ENCODE results near the gene C1S. TPM values are rescaled to one million over a fixed set of nuclear protein-coding genes. Genes with fewer than 3 reads are reported as not detected.

The C1S gene
- total and polyA plus RNA-seq, 2 donors (not counting 3 experiments of a cell fraction or from before 2014, with no cell fraction given): 0.32 to 0.38 TPM

- Histone ChIP-seq H3K9me3 (replicated peaks; ENCODE audit: control insufficient read depth, insufficient read depth, low read length) (no peaks in the 10 kb centered on the region), H3K27me3 (ENCODE audit: control insufficient read depth in 2 of 2, insufficient read depth in 2 of 2, low read length in 2 of 2) (no peaks in the 10 kb centered on the region), H3K4me3 (replicated peaks in 1 of 3; ENCODE audit: insufficient read depth in 1 of 3, low read depth in 1 of 3, low read length in 3 of 3) (peak overlapping the region; percentile 72 to 98 (median 97)), H3K4me2 (ENCODE audit: insufficient read depth, low read length) (peak overlapping the region; percentile 92), H3K4me1 (ENCODE audit: control insufficient read depth, extremely low read depth, insufficient read depth, low read length) (peaks cover 10% of the 10 kb centered on the region), H3K9ac (replicated peaks; ENCODE audit: extremely low read depth, insufficient read depth, low read length) (peak overlapping the region; percentile 74), H2AFZ (ENCODE audit: low read depth, low read length) (peak overlapping the region; percentile 100), H3K36me3 (ENCODE audit: control insufficient read depth in 2 of 2, extremely low read depth in 1 of 2, insufficient read depth in 2 of 2, low read length in 2 of 2) (no peaks in the 10 kb centered on the region), H3K9me1 (replicated peaks; ENCODE audit: control insufficient read depth, extremely low read depth, insufficient read depth, low read length) (no peaks in the 10 kb centered on the region), H3K27ac (ENCODE audit: insufficient read depth, low read depth, low read length) (peak overlapping the region; percentile 64), H3K79me2 (ENCODE audit: control insufficient read depth, insufficient read depth, low read length) (no peaks in the 10 kb centered on the region), H4K20me1 (replicated peaks; ENCODE audit: control insufficient read depth, extremely low read depth, insufficient read depth, low read length) (no peaks in the 10 kb centered on the region)
- DNase-seq (ENCODE audit: low read depth, low spot score) (no peak), FAIRE-seq (no peak)
- dilution Hi-C loops (cut with MboI; ENCODE audit: extremely low pct_ligation_motif_present, low sequenced_read_pairs) (no loop called here), intact Hi-C loops (cut with micrococcal nuclease) (loop anchor here (1.0 to 2.0 kb wide), 6 partner anchors 25 to 171 kb away; partner anchors contain the start of genes C12orf57, C1R, C1RL and EMG1)
- CTCF ChIA-PET: interaction anchor here (0.8 to 1.3 kb wide), 10 partner anchors 8 to 95 kb away, joined by 3 to 7 read pairs (median 4); no protein-coding TSS in a partner anchor
- no TSS peak for BruUV-seq (replicated peaks)
- TF ChIP-seq POLR2AphosphoS5 (IDR thresholded peaks at IDR 0.05; ENCODE audit: insufficient read depth, low read depth, low read length) (no peak), MYC (IDR thresholded peaks at IDR 0.05; ENCODE audit: low read depth, low read length) (no peak), MAX (IDR thresholded peaks at IDR 0.05; ENCODE audit: insufficient read depth, insufficient read length) (no peak), POLR2A (IDR thresholded peaks at IDR 0.05; ENCODE audit: low read depth, low read length) (no peak), EZH2 (IDR thresholded peaks at IDR 0.05; ENCODE audit: borderline replicate concordance, low read depth, low read length, severe bottlenecking) (no peak), GATA2 (IDR thresholded peaks at IDR 0.05; ENCODE audit: insufficient read depth, insufficient read length, low read depth, low read length) (no peak), JUN (IDR thresholded peaks at IDR 0.05; ENCODE audit: borderline replicate concordance, insufficient read depth, insufficient read length, low read depth) (no peak)
- POLR2A ChIA-PET: interaction anchor here (1.2 kb wide), 1 partner anchor 74 kb away, joined by 6 read pairs; the partner anchor contains the start of genes C12orf57 and RNU7-1
Observed at GRCh38 chr12:7017870-7018349, 42.6 kb upstream of the C1S start.

All from endothelial cell of umbilical vein (primary cell).